Measurements from ENCODE around the gene WDR62.

Gene WDR62

GRCh38 chr19:36153126-36153525, 98.4 kb downstream of the WDR62 start:
- H3K4me3 ChIP-seq (ENCODE audit: low read length) = no peak overlapping the region

More at GRCh38 chr19:36153126-36153525, 98.4 kb downstream of the WDR62 start:
- no peak for DNase-seq (ENCODE audit: low read depth, low spot score)

Data from Jurkat, Clone E6-1 (cell line).